HL-60 (cell line): ENCODE data around the gene VTI1A.

Experiments used
- CTCF ChIP-seq: IDR thresholded peaks from one replicate; pipeline ENCODE4 v1.5.1; 2011; ENCODE audit warnings: low read length, control low read depth, inconsistent platforms; ENCODE audit not compliant: insufficient read depth
- GABPA ChIP-seq: IDR thresholded peaks from 2 replicates; pipeline ENCODE4 v1.6.1; 2012; ENCODE audit warnings: low read depth
- POLR2AphosphoS5 ChIP-seq: IDR thresholded peaks from 2 replicates; pipeline ENCODE4 v1.6.1; 2012; ENCODE audit warnings: low read depth
- REST ChIP-seq: IDR thresholded peaks from 2 replicates; pipeline ENCODE4 v1.6.1; 2012; ENCODE audit warnings: low read depth; ENCODE audit not compliant: insufficient replicate concordance
- SPI1 ChIP-seq: IDR thresholded peaks from 2 replicates; pipeline ENCODE4 v1.6.1; 2012; ENCODE audit warnings: low read depth, mild to moderate bottlenecking, borderline replicate concordance

- TF ChIP-seq POLR2AphosphoS5: no peak
- no peak for TF ChIP-seq CTCF
- no peak for TF ChIP-seq SPI1
- no peak for TF ChIP-seq GABPA
- TF ChIP-seq REST: no peak
Measured at GRCh38 chr10:112675560-112676083, 228.6 kb downstream of the VTI1A start.
